Fibroblast of peridontal ligament (primary cell): ENCODE results near the gene XCL2.
"Not testable (repeated sequence)": the region's sequence is repeated elsewhere in the genome, so short reads cannot be mapped to it uniquely, and the experiment has no call there.

Experiments
- DNase-seq: peaks from one replicate; pipeline ENCODE4 v3.0.0-alpha.2; 2010; ENCODE audit errors: extremely low read depth

XCL2 gene

DNA sequence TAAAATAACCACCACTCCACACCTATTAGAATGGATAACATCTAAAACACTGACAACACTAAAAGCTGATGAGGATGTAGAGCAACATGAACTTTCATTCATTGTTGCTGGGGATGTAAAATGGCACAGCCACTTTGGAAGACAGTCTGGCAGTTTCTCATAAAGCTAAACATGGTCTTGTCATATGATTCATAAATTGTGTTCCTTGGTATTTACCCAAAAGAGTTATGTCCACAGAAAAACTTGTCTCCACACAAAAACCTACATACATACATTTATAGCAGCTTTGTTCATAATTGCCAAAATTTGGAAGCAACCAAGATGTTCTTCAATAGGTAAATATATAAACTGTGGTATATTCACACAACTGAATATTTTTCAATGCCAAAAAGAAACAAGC, 16.6 kb upstream of the XCL2 start:
- DNase-seq: no peak

DNA sequence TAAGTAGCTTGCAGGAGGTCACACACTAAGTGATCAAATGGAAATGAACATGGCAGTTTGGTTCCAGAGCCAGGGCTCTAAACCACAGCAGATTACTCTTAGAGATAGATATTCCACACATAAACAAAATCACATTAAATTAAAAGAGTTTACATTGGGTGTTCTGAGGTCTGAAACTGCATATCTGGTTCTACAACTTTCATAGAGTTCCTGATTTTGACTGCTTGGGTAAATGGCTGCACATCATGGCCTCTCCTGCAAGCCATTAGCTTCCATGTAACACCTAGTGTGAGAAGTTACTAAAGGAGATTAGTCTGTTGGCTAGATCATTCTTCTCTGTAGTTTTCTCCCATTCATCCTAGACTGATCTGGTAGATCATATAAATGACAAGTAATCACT, 12.8 kb upstream of the XCL2 start:
- DNase-seq: peak; percentile 7

DNA sequence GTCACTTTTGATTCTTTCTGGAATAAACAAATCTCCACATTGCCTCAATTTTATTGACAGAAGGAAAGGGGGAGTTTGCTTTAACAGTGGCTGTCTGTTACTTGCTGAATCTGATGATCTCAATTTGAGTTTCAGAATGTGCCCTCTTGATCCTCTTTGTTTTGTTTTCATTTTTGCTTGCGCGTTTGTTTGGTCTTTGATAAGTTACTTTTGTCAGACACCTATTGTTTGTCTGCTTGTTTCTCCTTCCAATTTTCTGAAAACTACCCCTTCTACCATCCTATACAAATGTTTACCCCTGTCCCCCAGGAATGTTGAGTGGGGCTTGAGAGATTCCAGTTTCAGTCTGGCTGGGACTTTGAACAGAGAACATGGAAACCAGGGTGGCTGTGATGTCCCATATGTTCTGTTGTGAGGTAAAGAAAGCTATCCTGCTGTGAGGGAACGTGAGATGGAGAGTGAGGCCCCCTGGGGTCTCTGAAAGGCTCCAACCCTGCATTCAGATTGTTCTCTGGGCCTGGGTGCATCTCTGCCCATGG, 11.8 kb upstream of the XCL2 start:
- DNase-seq: no peak

DNA sequence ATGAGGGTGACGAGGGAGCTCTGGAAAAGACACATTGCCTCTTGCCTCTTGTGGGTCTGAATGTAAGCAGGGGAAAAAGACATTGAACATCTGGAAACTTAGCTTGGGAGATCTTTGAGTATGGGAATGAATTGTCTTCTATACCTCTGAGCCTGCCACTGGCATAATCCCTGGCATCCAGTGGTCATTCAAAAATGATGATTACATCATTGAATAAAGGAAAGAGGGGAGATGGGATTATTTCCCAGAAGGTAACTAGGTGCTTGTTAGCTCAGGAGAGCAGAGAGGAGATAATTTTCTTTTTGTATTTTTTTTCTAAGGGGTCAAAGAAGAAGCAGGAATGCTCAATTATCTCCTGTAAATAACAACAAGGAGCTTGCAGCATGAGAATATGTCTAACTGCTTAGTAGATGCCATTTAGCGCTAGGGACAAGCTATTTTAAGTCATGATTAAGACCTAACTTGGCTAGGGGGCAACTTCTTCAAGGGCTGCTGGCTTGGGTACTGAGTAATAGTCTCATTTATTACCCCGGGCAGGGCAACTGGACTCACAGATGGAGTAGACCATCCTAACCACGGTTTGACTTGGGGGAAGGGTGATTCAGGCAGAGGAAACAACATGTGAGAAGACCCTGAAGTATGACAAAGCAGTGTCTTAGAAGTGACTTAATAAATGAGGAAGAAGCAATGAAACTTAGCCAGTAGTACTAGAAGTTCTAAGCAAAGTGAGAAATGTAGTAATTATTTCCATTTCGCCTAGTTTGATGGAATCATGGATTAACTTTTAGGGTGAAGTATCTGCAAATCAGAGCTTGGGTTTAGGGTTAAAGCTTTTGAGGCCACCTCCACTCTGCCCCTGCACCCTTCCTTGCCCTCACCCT, 11.0 kb upstream of the XCL2 start:
- DNase-seq: no peak

DNA sequence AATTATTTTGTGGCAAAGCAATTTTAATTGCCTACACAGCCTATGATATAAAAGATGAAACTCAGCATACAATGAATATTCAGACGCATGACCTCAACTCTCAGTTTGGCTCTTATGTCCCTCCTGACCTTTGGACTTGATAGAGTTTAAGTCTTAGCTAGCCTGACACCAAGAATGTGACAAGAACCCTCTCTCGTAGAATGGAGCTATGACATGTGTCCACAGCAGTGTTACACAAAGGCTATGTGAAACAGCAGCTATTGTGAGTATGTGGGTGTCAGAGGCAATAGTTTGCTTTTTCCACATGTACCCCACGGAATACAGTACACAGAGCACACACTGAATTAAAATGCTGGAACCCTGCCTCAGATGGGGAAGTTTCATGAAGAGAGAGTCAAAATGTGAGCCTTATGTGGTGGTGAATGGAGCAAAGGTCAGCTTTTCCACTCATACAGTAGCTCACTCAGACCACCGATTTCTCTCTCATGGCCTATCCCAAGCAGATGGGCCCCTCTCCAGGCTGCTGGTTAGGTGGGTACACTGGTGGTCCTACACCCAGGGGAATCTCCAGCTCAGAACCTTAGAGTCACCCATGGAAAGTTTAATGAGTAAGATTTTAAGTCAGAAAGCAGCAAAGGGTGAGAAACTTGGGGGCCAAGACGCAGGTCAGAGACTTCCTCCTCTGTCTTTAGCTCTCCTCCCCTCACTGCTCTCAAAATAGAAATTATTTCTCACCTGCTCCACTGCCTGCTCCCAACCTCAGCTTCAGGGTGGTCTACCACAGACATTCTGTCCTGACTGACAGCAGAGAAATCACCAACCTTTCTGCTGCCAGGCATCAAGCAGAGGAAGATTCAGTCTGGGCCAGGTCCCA, 10.1 kb upstream of the XCL2 start:
- DNase-seq: no peak

DNA sequence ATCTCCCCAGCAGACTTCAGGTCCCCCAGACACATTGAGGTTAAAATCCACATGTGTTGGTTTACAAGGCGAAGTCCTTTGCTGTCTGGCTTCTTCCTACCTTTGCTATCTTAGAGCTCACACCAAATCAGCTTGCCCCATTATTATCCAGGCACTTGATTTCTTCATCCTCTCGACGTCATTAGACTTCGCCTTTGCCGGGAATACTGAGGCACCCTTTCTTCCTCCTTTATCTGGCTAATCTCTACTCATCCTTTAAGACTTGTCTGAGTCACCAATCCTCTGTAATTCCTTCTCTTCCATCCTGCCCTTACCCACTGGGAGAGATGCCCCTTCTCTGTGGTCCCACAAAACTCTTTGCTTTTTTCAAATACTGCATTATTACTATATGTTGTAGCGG, 9.2 kb upstream of the XCL2 start:
- no peak for DNase-seq

DNA sequence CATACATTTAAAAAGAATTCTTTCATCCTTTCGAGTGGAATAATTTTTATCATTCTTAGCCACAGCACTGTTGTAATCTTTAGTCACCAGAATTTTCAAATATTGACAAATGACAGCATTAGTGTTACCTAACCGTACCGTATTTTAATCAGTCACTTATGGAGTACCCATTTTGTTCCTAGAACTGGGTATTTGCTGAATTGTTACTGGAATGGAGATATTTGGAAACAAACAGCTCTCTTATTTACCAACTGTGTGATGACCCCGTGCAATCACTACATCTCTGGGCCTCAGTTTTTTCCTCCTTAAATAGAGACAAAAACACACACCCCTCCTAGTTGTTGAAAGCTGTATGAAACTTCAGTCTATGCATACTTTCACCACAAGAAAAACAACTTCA, 7.9 kb upstream of the XCL2 start:
- DNase-seq: no peak

DNA sequence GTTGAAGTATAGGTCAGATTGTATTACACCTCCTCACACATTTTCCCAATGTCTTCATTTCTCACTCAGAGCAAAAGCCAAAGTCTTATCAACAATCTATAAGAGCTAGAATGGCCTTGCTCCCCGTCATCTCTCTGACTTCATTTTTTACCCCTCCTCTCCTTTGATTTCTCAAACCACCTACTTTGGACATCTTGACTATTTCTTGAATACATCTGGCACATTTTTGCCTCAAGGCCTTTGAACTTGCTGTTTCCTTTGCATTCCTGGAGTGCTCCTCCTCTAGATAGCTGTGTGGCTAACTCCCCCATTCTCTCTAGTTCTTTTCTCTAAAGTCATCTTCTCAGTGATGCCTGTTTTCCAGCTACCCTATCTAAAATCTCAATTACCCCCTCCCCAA, 7.2 kb upstream of the XCL2 start:
- no peak for DNase-seq

DNA sequence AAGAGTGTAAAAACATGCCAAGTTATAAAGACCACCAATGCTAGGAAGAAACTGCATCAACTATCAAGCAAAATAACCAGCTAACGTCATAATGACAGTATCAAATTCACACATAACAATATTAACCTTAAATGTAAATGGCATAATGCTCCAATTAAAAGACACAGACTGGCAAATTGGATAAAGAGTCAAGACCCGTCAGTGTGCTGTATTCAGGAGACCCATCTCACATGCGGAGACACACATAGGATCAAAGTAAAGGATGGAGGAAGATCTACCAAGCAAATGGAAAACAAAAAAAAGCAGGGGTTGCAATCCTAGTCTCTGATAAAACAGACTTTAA, 2.7 kb upstream of the XCL2 start:
- DNase-seq: not testable (repeated sequence)

DNA sequence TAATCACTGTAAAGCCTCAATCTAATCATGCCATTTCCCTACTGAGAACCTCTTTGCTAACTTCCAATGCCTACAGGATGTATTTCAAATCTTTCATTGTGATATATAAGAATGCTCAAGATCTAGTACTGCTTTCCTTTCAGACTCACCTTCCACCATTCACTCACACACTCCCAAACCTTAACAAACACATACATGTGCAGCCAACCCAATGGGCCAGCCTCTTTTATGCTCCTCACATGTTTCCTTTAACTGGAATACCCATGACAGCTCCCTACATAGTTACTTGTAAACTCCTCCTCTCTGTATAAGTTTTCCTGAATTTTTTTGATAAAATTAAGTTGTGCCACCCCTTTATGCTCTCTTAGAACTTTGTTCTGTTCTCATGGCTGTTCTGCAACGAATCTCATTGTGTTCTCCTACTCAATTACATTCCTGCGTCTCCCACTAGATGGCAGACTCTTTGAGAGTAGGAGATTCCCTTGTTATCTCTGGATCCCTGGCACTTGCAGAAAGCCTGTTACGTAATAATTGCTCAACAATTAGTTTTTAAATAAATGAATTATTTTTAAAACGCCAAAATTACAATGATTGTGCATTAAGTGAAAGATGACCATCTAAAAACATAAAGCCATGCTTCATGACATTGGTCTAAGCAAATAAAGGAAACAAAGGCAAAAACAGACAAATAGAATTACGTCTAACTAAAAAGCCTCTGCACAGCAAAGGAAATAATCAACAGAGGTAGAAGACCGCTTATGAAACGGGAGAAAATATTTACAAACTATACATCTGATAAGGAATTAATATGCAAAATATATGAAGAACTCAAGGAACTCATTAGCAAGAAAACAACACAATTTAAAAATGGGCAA, 2.1 kb upstream of the XCL2 start:
- peak; percentile 32 for DNase-seq

DNA sequence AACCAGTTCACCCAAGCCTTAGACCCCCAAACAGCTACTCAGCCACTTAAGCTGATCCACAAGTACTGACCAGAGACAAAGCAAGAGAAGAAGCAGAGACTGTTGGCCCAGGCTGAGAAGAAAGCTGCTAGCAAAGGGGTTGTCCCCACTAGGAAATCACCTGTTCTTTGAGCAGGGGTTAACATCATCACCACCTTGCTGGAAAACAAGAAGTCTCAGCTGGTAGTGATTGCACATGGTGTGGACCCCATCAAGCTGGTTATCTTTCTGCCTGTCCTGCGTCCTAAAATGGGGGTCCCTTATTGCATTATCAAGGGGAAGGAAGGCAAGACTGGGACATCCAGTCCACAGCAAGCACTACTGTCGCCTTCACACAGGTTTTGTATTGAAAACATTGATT, 819 bp downstream of the XCL2 start:
- DNase-seq: not testable (repeated sequence)

DNA sequence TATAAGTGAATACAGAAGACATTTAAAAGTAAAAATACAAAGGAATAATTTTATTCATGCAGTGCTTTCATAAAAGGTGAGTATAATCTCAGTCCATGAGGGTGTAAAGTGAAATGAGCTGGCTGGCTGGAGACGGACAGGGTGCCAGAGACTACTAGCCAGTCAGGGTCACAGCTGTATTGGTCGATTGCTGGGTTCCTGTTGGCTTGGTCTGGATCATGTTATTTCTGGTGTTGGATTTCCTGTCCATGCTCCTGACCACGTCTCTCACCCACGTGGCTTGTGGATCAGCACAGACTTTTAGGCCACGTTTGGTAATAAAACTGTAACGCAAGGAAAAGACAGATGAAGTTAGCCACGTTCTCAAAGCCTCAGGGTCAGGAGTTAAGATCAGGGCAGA, 3.0 kb downstream of the XCL2 start:
- not testable (repeated sequence) for DNase-seq

DNA sequence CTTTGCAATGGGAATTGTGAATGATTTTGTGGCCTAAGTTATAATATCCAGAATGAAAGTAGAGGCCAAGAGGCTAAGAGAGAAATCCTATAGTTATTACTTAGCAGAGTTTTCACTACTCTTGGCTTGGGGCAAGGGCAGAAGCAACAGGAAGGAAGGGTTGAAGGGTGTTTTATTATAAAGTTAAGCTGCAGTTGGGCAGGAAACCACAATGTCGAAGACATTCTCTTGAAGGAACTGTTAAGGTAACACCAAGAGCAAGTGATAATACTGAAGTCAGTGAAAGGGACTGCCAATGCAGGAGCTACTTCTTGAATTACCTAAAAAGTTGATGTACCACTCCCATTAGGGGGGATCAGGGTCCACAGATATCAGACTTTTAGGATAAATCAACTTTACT, 8.3 kb downstream of the XCL2 start:
- no peak for DNase-seq

DNA sequence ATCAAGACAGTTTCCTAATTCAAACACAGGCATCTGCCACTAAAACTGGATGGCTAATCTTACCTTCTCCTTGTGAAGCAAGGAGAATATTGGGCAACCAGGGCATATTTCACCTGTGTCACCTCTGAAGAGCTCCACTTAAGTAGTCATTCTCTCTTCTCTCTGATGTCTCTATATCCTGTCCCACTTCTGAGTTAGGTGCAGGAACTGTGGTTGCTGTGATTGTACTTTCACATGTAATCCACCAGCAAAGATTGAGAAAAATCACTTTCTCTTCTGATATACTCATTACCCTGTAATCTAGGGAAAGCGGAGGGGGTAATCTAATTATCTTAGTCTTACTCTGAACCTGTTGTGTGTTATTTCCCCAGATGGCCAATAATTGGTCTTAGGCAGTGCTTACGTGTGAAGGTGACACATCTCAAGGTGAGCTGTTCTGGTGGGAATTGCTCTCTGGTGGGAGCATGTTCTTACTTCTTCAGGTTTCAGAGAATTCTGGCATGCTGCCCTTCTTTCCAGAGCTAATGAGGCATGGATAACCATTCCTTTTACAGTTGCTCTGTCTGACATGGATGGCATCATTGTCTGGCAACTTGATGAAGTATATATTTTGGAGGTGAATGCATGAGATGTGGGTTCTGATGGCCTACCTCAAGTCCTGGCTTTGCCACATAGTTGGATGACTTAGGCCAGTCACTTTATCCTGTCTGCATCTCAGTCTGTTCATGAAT, 12.0 kb downstream of the XCL2 start:
- DNase-seq: no peak

DNA sequence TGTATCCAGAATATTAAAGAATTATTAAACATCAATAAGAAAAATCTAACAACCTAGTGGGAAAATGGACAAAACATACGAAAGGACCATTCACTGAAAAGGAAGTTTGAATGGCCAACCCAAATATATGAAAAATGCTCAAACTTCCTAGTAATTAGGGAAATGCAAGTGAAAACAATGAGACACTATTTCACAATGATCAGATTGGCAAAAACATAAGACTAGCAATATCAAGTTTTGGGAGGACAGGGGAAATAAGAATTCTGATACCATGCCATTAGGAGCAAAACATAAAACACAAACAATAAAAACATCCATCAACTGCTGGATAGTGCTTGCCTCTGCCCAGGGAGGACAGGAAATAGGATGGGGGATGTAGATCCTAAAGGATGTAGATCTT, 14.3 kb downstream of the XCL2 start:
- DNase-seq: no peak

DNA sequence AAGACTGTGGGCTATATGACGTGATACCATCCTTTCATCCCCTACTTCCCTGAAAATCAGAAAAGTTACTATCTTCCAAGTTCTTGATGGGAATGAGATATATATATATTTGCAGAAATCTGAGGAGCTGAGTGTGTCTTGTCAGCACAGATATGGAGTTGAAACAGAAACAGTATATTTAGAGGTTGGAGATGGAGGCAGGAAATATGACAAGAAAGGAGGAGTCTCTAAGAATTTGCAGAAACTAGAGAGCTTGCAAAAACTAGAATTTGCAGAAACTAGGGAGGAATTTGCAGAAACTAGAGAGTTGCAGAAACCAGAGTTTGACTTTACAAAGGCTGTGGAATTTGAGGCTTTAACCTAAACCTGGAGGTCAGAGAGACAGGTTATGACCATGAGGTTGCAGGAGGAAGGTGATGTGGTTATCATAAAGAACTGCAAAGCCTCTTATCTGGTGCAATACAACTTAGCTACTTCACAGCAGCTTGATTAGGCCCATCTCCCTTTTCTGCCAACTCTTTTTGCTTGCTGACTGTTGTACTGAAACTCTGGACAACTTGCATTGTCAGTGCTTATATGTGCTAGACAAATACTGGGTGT, 22.3 kb downstream of the XCL2 start:
- DNase-seq: no peak

DNA sequence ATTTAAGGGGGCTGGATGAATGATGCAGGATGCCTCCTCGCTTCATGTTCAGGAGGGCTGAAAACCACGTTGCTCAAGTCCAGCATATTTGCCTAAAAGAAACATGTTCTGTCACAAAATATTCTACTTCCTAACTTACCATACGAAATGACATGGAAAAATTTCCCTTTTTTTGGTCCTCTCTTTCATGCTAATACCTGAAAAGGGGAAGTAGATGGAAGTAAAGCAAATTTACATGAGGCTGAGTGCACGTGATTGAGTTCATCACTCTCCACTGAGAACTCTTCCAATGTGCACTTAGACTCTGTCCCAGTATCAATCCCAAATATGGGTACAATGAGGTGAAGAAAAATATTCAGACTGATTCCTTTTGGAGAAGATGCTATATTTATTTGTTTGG, 23.0 kb downstream of the XCL2 start:
- no peak for DNase-seq

DNA sequence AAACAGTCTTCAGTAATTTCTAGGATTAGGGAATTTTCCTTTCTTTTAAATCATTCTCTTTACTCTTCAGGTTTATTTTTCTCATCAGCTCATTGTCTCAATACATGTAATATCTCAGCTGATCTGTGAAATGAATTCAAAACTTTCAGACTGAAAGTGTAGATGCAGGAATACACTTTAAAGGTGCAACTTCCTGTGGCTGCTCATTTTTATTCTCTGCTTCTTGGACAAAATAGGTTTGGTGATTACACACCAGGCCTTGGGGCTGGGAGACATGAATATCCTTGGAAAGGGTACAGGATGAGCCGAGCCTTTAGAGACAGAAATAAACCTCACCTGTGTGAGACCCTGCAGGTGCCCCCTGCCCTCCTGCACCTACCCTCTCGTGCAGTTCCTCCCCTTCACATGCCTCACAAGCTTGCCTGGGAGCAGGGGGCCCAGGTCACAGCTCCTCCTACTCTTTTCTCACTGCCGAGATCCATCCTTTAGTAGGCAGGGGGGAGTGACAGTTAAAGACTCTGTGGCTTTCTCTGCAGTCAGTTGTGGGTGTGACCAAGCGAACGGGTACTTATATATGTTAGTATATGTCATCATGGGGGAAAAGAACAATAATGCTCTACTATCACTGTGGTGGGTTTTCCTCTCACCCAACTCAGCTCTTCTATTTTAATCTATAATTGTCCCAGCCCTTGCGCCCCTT, 23.6 kb downstream of the XCL2 start:
- DNase-seq: no peak

DNA sequence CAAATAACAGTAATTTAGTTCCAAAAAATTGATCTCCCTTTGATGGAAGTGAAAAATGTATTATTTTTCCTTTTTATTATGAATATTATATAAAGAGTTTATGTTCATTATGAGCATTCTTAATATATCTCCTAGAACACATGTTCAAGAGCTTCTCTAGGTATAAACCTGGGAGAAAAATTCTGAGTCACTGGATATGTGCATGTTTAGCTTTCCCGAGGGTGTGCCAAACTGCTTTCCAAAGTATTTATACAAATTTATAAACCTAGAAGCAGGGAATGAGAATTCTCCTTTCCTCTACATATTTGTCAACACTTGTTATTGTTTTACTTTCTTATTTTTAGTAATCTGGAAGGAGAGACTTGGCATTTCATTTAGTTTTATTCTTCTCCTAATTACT, 25.0 kb downstream of the XCL2 start:
- DNase-seq: no peak

DNA sequence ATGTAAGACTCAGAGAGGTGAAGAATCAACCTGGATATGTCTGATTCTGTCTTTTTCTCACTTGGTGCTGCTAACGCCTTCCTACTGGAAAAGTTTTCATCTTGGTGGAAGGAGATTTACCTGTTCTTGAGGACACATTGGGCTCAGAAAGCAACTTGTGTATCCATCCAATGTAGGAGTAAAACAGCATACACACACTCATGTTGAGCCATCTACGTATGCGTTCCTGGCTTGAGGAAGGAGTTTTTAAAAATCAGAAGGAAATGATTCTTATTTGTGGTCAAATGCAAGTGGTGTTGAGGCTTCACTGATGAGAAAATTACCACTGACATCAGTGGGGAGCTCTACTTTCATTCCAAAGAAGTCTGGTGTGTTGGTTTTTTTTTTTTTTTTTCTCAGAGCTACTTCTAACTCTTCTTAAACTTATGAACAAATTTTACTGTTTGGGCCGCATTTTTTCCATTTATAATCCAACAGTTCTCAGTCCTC, 25.6 kb downstream of the XCL2 start:
- DNase-seq: no peak
